SU-DHL-6 (cell line): ENCODE data around the gene FOXP4.

Experiments
- EZH2phosphoT487 ChIP-seq: fragments of 200-600 bp; sonication (generic), shearing (Covaris generic); conservative IDR thresholded peaks from 2 replicates; pipeline ENCODE4 v1.6.1; 2018; ENCODE audit warnings: mild to moderate bottlenecking, antibody characterized with exemption, low read length, moderate library complexity, mixed read lengths
- TF ChIP-seq, protein P1 (sequence below): fragments of 200-600 bp; sonication (generic); IDR thresholded peaks from one replicate; pipeline ENCODE4 v1.5.1; 2017; ENCODE audit warnings: antibody characterized with exemption, mild to moderate bottlenecking, low read length, moderate library complexity; ENCODE audit not compliant: insufficient read depth, poor library complexity, severe bottlenecking

DNA sequence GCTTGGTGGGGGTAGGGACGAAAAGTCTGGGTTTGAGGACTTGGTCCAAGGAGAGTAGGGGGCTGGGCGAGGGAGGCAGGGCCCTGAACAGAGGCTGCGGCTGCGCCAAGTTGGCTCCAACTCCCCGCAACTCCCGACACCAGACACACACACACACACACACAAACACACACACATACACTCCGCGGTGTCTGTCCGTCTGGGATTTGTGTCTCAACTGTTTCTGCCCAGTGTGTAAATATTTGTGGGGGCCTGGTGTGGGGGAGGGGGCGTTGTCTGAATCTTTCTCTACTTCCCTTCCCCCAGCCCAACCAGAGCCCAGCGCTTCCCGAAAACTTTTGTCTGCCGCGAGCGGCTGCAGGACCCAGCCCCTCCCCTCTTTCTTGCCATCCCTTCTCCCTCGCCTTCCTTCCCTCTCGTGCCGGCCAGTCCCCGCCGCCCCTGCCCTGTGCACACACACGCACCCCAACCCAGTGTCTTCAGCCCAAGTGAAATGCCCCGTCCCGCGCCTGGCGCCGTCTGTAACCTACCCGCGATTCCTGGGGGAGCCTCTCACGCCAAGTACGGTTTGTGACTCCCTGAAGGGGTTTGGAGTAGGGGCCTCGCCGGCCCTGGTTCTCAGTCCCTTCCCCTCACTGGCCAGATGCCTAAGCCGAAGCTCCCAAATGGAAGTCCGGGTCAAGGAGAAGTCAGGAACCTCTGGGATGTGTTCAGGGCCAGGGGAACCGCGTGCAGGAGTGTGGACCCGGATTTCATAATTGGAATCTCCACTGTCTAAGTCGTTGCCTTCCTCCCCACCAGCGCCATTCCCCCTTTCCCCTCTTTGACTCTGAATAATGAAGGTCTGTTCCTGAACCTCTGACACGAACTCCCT is 93.0 kb downstream of the FOXP4 start:
- TF ChIP-seq, protein P1, sequence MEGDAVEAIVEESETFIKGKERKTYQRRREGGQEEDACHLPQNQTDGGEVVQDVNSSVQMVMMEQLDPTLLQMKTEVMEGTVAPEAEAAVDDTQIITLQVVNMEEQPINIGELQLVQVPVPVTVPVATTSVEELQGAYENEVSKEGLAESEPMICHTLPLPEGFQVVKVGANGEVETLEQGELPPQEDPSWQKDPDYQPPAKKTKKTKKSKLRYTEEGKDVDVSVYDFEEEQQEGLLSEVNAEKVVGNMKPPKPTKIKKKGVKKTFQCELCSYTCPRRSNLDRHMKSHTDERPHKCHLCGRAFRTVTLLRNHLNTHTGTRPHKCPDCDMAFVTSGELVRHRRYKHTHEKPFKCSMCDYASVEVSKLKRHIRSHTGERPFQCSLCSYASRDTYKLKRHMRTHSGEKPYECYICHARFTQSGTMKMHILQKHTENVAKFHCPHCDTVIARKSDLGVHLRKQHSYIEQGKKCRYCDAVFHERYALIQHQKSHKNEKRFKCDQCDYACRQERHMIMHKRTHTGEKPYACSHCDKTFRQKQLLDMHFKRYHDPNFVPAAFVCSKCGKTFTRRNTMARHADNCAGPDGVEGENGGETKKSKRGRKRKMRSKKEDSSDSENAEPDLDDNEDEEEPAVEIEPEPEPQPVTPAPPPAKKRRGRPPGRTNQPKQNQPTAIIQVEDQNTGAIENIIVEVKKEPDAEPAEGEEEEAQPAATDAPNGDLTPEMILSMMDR: no peak
- TF ChIP-seq EZH2phosphoT487: no peak
